GM12878 (cell line): Measurements from ENCODE around the gene ZGLP1. TPM values are rescaled to one million over a fixed set of nuclear protein-coding genes. Genes with fewer than 3 reads are reported as not detected.

Experiments
- BCL11A ChIP-seq: IDR thresholded peaks from 2 replicates; pipeline ENCODE4 v1.6.1; 2011; ENCODE audit warnings: low read depth, low read length
- CBFB ChIP-seq: IDR thresholded peaks from 2 replicates; pipeline ENCODE4 v1.6.1; 2016; ENCODE audit warnings: antibody characterized with exemption, low read depth
- EED ChIP-seq: sonication (generic); IDR thresholded peaks from 2 replicates; pipeline ENCODE4 v1.6.1; 2016; ENCODE audit warnings: antibody characterized with exemption, low read depth
- IKZF2 ChIP-seq, 2 experiments: fragments of 450-650 bp; IDR thresholded peaks; 2 replicates each; pipeline ENCODE4 v1.6.1; 2017; ENCODE audit warnings: mild to moderate bottlenecking in 2 of 2, moderate library complexity in 2 of 2
- MXI1 ChIP-seq: fragments of 150-350 bp; IDR thresholded peaks from 2 replicates; pipeline ENCODE4 v1.6.1; 2011; ENCODE audit warnings: low read depth, mild to moderate bottlenecking, inconsistent platforms, low read length, improper control_type of control experiment
- MYB ChIP-seq: fragments of 150-350 bp; IDR thresholded peaks from 2 replicates; pipeline ENCODE4 v1.6.1; 2014; ENCODE audit warnings: mild to moderate bottlenecking, low read depth, low read length, borderline replicate concordance
- NFXL1 ChIP-seq: fragments of 450-650 bp; IDR thresholded peaks from 2 replicates; pipeline ENCODE4 v1.6.1; 2017; ENCODE audit warnings: antibody characterized with exemption, mild to moderate bottlenecking, borderline replicate concordance
- NFYB ChIP-seq: IDR thresholded peaks from 2 replicates; pipeline ENCODE4 v1.6.1; 2011; ENCODE audit warnings: low read depth, mild to moderate bottlenecking, low read length, improper control_type of control experiment, moderate library complexity; ENCODE audit not compliant: insufficient read depth
- PML ChIP-seq: IDR thresholded peaks from 2 replicates; pipeline ENCODE4 v1.6.1; 2012; ENCODE audit warnings: low read length, inconsistent platforms
- POLR2A ChIP-seq: IDR thresholded peaks from 2 replicates; pipeline ENCODE4 v1.6.1; 2011; ENCODE audit warnings: low read depth, mild to moderate bottlenecking, low read length
- POU2F2 ChIP-seq: IDR thresholded peaks from 3 replicates; pipeline ENCODE4 v1.6.1; 2011; ENCODE audit warnings: low read depth, mild to moderate bottlenecking, low read length, borderline replicate concordance
- RB1 ChIP-seq: fragments of 450-650 bp; formaldehyde crosslinking; IDR thresholded peaks from 2 replicates; pipeline ENCODE4 v1.6.1; 2017; ENCODE audit warnings: mild to moderate bottlenecking, borderline replicate concordance
- RBBP5 ChIP-seq: fragments of 200-600 bp; sonication (generic); conservative IDR thresholded peaks from 2 replicates; pipeline ENCODE4 v1.6.1; 2016
- SMARCA5 ChIP-seq: fragments of 450-650 bp; IDR thresholded peaks from 2 replicates; pipeline ENCODE4 v1.6.1; 2017; ENCODE audit warnings: mild to moderate bottlenecking
- STAT1 ChIP-seq: fragments of 450-650 bp; conservative IDR thresholded peaks from 2 replicates; pipeline ENCODE4 v1.6.1; 2014; ENCODE audit warnings: antibody characterized with exemption, mild to moderate bottlenecking
- TBL1XR1 ChIP-seq: IDR thresholded peaks from 2 replicates; pipeline ENCODE4 v1.6.1; 2012; ENCODE audit warnings: low read depth, low read length, improper control_type of control experiment
- WRNIP1 ChIP-seq: IDR thresholded peaks from 2 replicates; pipeline ENCODE4 v1.6.1; 2011; ENCODE audit warnings: low read depth, low read length, improper control_type of control experiment, borderline replicate concordance
- YBX1 ChIP-seq: fragments of 450-650 bp; IDR thresholded peaks from 2 replicates; pipeline ENCODE4 v1.6.1; 2016; ENCODE audit warnings: antibody characterized with exemption
- polyA plus RNA-seq, 11 experiments: library from polyadenylated mRNA; depleted of rRNA in 4 of 11; unstranded in 6 of 11; stranded (reverse) in 5 of 11; fragments of >200 nt; fragmentation: Nextera tagmentation in 4 of 11; fragmentation: Illumina TruSeq in 1 of 11; extraction: Ambion mirVana in 4 of 11; extraction: Trizol in 1 of 11; gene quantifications; 1 replicate in 1 of 11; 2 replicates in 10 of 11; pipeline versions ENCODE4 v1.2.1 to v1.2.3, GENCODE V29; 2011 to 2016; ENCODE audit warnings: inconsistent platforms in 2 of 11, missing spikeins in 2 of 11, low read depth in 1 of 11
- total RNA-seq, 4 experiments: library from RNA; depleted of rRNA in 3 of 4; stranded (reverse); fragments of >200 nt in 3 of 4; fragmentation: Illumina TruSeq in 1 of 4; extraction: Trizol in 1 of 4; gene quantifications; 2 replicates each; pipeline versions ENCODE4 v1.2.1 to v1.2.3, GENCODE V29; 2013 to 2021
- TF ChIP-seq, protein P1 (sequence below): fragments of 450-650 bp; IDR thresholded peaks from 2 replicates; pipeline ENCODE4 v1.6.1; 2017; ENCODE audit warnings: mild to moderate bottlenecking, moderate library complexity
- TF ChIP-seq, protein P2 (sequence below): fragments of 450-650 bp; IDR thresholded peaks from 2 replicates; pipeline ENCODE4 v1.6.1; 2016; ENCODE audit warnings: mild to moderate bottlenecking
- TF ChIP-seq, protein P3 (sequence below): fragments of 450-650 bp; IDR thresholded peaks from 2 replicates; pipeline ENCODE4 v1.6.1; 2016; ENCODE audit warnings: mild to moderate bottlenecking
- TF ChIP-seq, protein P4 (sequence below): IDR thresholded peaks from 2 replicates; pipeline ENCODE4 v1.6.1; 2012; ENCODE audit warnings: low read depth, low read length, improper control_type of control experiment
- TF ChIP-seq, protein P5 (sequence below): fragments of 450-650 bp; IDR thresholded peaks from 2 replicates; pipeline ENCODE4 v1.6.1; 2017; ENCODE audit warnings: low read depth, mild to moderate bottlenecking, moderate library complexity

Gene ZGLP1
- total and polyA plus RNA-seq, 10 of the 15 experiments (the other 5 are each of a cell fraction or from before 2014, with no cell fraction given): 0.29 to 5.6 (median 1.3) TPM

DNA sequence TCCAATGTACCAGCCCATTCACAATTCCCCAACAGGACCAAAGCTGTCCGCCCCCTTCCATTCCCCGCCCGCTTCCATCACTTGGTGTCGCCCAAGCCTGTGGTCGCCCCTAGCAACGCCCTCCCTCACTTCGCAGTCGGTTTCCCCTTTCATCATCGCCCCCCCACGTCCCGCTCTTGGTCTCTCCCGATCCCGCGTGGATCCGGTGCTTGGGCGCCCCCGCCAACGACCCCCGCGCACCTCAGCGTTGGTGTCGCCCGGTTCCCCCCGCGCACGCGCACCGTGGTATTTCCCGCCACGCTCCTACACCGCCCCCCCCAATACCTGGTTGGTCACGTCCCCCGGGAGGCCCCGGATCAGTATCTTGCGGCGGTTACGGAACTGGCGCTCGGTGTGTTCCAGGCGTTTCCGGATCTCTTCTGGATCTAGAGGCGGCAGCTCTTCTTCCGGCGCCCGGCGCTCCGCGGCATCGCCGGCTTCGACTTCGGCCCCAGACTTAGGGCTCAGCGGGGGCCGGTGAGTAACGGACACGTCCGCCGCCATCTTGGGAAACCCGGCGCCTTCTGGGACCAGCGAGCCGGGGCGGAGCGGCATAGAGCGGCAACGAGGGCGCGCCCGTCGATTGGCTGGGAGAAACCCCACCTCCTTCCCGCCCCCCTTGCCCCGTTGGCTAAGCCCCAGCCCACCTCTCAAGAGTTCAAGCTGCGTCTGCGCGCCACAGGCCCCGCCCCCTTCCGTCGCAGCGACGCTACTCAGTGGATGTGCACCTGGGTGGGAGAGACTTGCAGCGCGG, 23.5 kb upstream of the ZGLP1 start, which contains the start of gene RAVER1 (continued):
- TF ChIP-seq, protein P1, sequence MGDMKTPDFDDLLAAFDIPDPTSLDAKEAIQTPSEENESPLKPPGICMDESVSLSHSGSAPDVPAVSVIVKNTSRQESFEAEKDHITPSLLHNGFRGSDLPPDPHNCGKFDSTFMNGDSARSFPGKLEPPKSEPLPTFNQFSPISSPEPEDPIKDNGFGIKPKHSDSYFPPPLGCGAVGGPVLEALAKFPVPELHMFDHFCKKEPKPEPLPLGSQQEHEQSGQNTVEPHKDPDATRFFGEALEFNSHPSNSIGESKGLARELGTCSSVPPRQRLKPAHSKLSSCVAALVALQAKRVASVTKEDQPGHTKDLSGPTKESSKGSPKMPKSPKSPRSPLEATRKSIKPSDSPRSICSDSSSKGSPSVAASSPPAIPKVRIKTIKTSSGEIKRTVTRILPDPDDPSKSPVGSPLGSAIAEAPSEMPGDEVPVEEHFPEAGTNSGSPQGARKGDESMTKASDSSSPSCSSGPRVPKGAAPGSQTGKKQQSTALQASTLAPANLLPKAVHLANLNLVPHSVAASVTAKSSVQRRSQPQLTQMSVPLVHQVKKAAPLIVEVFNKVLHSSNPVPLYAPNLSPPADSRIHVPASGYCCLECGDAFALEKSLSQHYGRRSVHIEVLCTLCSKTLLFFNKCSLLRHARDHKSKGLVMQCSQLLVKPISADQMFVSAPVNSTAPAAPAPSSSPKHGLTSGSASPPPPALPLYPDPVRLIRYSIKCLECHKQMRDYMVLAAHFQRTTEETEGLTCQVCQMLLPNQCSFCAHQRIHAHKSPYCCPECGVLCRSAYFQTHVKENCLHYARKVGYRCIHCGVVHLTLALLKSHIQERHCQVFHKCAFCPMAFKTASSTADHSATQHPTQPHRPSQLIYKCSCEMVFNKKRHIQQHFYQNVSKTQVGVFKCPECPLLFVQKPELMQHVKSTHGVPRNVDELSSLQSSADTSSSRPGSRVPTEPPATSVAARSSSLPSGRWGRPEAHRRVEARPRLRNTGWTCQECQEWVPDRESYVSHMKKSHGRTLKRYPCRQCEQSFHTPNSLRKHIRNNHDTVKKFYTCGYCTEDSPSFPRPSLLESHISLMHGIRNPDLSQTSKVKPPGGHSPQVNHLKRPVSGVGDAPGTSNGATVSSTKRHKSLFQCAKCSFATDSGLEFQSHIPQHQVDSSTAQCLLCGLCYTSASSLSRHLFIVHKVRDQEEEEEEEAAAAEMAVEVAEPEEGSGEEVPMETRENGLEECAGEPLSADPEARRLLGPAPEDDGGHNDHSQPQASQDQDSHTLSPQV: no peak
- TF ChIP-seq, protein P2, sequence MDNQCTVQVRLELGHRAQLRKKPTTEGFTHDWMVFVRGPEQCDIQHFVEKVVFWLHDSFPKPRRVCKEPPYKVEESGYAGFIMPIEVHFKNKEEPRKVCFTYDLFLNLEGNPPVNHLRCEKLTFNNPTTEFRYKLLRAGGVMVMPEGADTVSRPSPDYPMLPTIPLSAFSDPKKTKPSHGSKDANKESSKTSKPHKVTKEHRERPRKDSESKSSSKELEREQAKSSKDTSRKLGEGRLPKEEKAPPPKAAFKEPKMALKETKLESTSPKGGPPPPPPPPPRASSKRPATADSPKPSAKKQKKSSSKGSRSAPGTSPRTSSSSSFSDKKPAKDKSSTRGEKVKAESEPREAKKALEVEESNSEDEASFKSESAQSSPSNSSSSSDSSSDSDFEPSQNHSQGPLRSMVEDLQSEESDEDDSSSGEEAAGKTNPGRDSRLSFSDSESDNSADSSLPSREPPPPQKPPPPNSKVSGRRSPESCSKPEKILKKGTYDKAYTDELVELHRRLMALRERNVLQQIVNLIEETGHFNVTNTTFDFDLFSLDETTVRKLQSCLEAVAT: peak; percentile 80
- TF ChIP-seq WRNIP1 (no peak), NFYB (peak; percentile 81), SMARCA5 (no peak), MYB (0 out of 2 replicates have a peak, but pooled peaks have one; percentile 39), RBBP5 (0 out of 2 replicates have a peak, but pooled peaks have one; percentile 36), RB1 (peak; percentile 83; the same call in 1 of the 2 replicates), TBL1XR1 (no peak), NFXL1 (no peak), POU2F2 (peak; percentile 71; the same call in 2 of the 3 replicates), MXI1 (peak; percentile 46), EED (peak; percentile 18; the same call in 1 of the 2 replicates), BCL11A (no peak), PML (peak; percentile 92; the same call in 1 of the 2 replicates), YBX1 (no peak), STAT1 (peak; percentile 35; the same call in 1 of the 2 replicates), IKZF2 (IDR thresholded peaks at IDR 0.05) (peak; percentile 38 to 45; a peak in 2 of 4 replicates), POLR2A (peak; percentile 96), CBFB (peak; percentile 72)
- TF ChIP-seq, protein P3, sequence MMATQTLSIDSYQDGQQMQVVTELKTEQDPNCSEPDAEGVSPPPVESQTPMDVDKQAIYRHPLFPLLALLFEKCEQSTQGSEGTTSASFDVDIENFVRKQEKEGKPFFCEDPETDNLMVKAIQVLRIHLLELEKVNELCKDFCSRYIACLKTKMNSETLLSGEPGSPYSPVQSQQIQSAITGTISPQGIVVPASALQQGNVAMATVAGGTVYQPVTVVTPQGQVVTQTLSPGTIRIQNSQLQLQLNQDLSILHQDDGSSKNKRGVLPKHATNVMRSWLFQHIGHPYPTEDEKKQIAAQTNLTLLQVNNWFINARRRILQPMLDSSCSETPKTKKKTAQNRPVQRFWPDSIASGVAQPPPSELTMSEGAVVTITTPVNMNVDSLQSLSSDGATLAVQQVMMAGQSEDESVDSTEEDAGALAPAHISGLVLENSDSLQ: peak; percentile 12; the same call in 1 of the 2 replicates
- TF ChIP-seq, protein P4, sequence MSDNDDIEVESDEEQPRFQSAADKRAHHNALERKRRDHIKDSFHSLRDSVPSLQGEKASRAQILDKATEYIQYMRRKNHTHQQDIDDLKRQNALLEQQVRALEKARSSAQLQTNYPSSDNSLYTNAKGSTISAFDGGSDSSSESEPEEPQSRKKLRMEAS: peak; percentile 62; the same call in 1 of the 2 replicates
- TF ChIP-seq, protein P5, sequence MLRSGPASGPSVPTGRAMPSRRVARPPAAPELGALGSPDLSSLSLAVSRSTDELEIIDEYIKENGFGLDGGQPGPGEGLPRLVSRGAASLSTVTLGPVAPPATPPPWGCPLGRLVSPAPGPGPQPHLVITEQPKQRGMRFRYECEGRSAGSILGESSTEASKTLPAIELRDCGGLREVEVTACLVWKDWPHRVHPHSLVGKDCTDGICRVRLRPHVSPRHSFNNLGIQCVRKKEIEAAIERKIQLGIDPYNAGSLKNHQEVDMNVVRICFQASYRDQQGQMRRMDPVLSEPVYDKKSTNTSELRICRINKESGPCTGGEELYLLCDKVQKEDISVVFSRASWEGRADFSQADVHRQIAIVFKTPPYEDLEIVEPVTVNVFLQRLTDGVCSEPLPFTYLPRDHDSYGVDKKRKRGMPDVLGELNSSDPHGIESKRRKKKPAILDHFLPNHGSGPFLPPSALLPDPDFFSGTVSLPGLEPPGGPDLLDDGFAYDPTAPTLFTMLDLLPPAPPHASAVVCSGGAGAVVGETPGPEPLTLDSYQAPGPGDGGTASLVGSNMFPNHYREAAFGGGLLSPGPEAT: peak; percentile 98
